Endothelial cell of umbilical vein (primary cell): ENCODE measurements around the gene MLIP. TPM values are rescaled to one million over a fixed set of nuclear protein-coding genes. Genes with fewer than 3 reads are reported as not detected.

Experiments used
- BruUV-seq: library from RNA; stranded (reverse); fragments of 400-500 nt; replicated peaks from 2 replicates; lab custom pipeline; 2021; lab: Mats Ljungman, UMichigan
- CTCF ChIA-PET: fragments of 300-600, 350-600 bp; sonication (Branson Sonifier 250); formaldehyde crosslinking; loops from one replicate; lab custom pipeline; 2021; ENCODE audit warnings: antibody characterized with exemption, inconsistent platforms; lab: Charles Lee
- POLR2A ChIA-PET: fragments of 300-600, 350-600 bp; sonication (Branson Sonifier 250); formaldehyde crosslinking; loops from one replicate; lab custom pipeline; 2021; ENCODE audit warnings: antibody characterized with exemption, inconsistent platforms; lab: Charles Lee
- DNase-seq: peaks from one replicate; pipeline ENCODE4 v3.0.0-alpha.2; 2011; ENCODE audit warnings: low read depth, low spot score
- FAIRE-seq: peaks from 2 replicates; lab custom pipeline; 2011; peaks lifted over from hg19 to GRCh38; lab: Jason Lieb, UNC
- H2AFZ ChIP-seq: 2 replicates; pipeline ENCODE4 v1.6.0; 2012; ENCODE audit warnings: low read depth, low read length, control low read depth, inconsistent platforms
- H3K27ac ChIP-seq: 2 replicates; pipeline ENCODE4 v1.5.1; 2011; ENCODE audit warnings: low read depth, mild to moderate bottlenecking, control low read depth, low read length, moderate library complexity; ENCODE audit not compliant: insufficient read depth
- H3K27me3 ChIP-seq, 2 experiments: 2 replicates each; pipeline versions ENCODE4 v1.6.0 to v1.6.1; 2011; ENCODE audit warnings: low read length in 2 of 2, mixed read lengths in 1 of 2; ENCODE audit not compliant: control insufficient read depth in 2 of 2, insufficient read depth in 2 of 2
- H3K36me3 ChIP-seq, 2 experiments: 2 replicates in 1 of 2; 3 replicates in 1 of 2; pipeline ENCODE4 v1.5.1; 2011; ENCODE audit warnings: low read length in 2 of 2, mild to moderate bottlenecking in 1 of 2, moderate library complexity in 1 of 2; ENCODE audit not compliant: control insufficient read depth in 2 of 2, insufficient read depth in 2 of 2; ENCODE audit errors: extremely low read depth in 1 of 2
- H3K4me1 ChIP-seq: 3 replicates; pipeline ENCODE4 v1.5.1; 2011; ENCODE audit warnings: mild to moderate bottlenecking, low read length; ENCODE audit not compliant: control insufficient read depth, insufficient read depth; ENCODE audit errors: extremely low read depth
- H3K4me2 ChIP-seq: 2 replicates; pipeline ENCODE4 v1.6.1; 2011; ENCODE audit warnings: low read length, control low read depth, mixed read lengths; ENCODE audit not compliant: insufficient read depth
- H3K4me3 ChIP-seq, 3 experiments: fragments of 200-600 bp in 1 of 3; sonication (generic), shearing (Covaris generic) in 1 of 3; replicated peaks in 1 of 3; 2 replicates each; pipeline ENCODE4 v1.5.1; 2011 to 2016; ENCODE audit warnings: control low read depth in 3 of 3, low read length in 3 of 3, mild to moderate bottlenecking in 2 of 3, inconsistent platforms in 1 of 3, low read depth in 1 of 3, moderate library complexity in 1 of 3; ENCODE audit not compliant: insufficient read depth in 1 of 3
- H3K79me2 ChIP-seq: 2 replicates; pipeline ENCODE4 v1.6.0; 2012; ENCODE audit warnings: low read length, inconsistent platforms; ENCODE audit not compliant: control insufficient read depth, insufficient read depth
- H3K9ac ChIP-seq: replicated peaks from 2 replicates; pipeline ENCODE3; 2011; ENCODE audit warnings: low read length, control low read depth; ENCODE audit not compliant: insufficient read depth; ENCODE audit errors: extremely low read depth
- H3K9me1 ChIP-seq: replicated peaks from 3 replicates; pipeline ENCODE4 v1.6.0; 2011; ENCODE audit warnings: mild to moderate bottlenecking, low read length; ENCODE audit not compliant: control insufficient read depth, insufficient read depth; ENCODE audit errors: extremely low read depth
- H3K9me3 ChIP-seq: replicated peaks from 2 replicates; pipeline ENCODE4 v1.5.1; 2012; ENCODE audit warnings: low read length, inconsistent platforms; ENCODE audit not compliant: control insufficient read depth, insufficient read depth
- H4K20me1 ChIP-seq: replicated peaks from 2 replicates; pipeline ENCODE3; 2011; ENCODE audit warnings: mild to moderate bottlenecking, low read length; ENCODE audit not compliant: control insufficient read depth, insufficient read depth; ENCODE audit errors: extremely low read depth
- EZH2 ChIP-seq: IDR thresholded peaks from 2 replicates; pipeline ENCODE4 v1.6.1; 2012; ENCODE audit warnings: borderline replicate concordance, low read depth, mild to moderate bottlenecking, moderate library complexity, low read length, inconsistent platforms; ENCODE audit not compliant: severe bottlenecking
- FOS ChIP-seq: IDR thresholded peaks from 2 replicates; pipeline ENCODE4 v1.6.1; 2011; ENCODE audit warnings: mild to moderate bottlenecking, low read length, moderate library complexity, borderline replicate concordance; ENCODE audit not compliant: insufficient read depth
- GATA2 ChIP-seq: IDR thresholded peaks from 2 replicates; pipeline ENCODE4 v1.7.0; 2011; ENCODE audit warnings: low read depth, mild to moderate bottlenecking, moderate library complexity, mixed read lengths, low read length; ENCODE audit not compliant: insufficient read length, insufficient read depth
- JUN ChIP-seq: IDR thresholded peaks from 2 replicates; pipeline ENCODE4 v1.6.1; 2011; ENCODE audit warnings: borderline replicate concordance, low read depth; ENCODE audit not compliant: insufficient read length, insufficient read depth
- MYC ChIP-seq: IDR thresholded peaks from one replicate; pipeline ENCODE4 v1.6.1; 2011; ENCODE audit warnings: mild to moderate bottlenecking, low read depth, low read length
- POLR2A ChIP-seq: IDR thresholded peaks from 2 replicates; pipeline ENCODE4 v1.6.1; 2012; ENCODE audit warnings: low read depth, mild to moderate bottlenecking, control low read depth, low read length
- POLR2AphosphoS5 ChIP-seq: IDR thresholded peaks from 2 replicates; pipeline ENCODE4 v1.6.1; 2012; ENCODE audit warnings: low read depth, mild to moderate bottlenecking, control low read depth, low read length, moderate library complexity; ENCODE audit not compliant: insufficient read depth
- dilution Hi-C: fragments of 300-500 bp; cut with MboI; formaldehyde crosslinking; loops from one replicate; pipeline ENCODE4 v1.15.0; 2019; ENCODE audit warnings: low sequenced_read_pairs; ENCODE audit not compliant: extremely low pct_ligation_motif_present
- intact Hi-C: fragments of 100-400 bp; cut with micrococcal nuclease; formaldehyde crosslinking; loops from one replicate; pipeline ENCODE4 v1.10.0; 2022
- polyA plus RNA-seq, 4 experiments: library from polyadenylated mRNA; depleted of rRNA in 3 of 4; stranded (reverse) in 3 of 4; unstranded in 1 of 4; fragments of >200 nt; gene quantifications; 2 replicates each; pipeline versions ENCODE4 v1.2.1 to v1.2.3, GENCODE V29; 2011 to 2012; ENCODE audit warnings: missing spikeins in 1 of 4
- total RNA-seq: library from RNA; stranded (reverse); gene quantifications from 2 replicates; pipeline ENCODE4 v1.2.3, GENCODE V29; 2021
- TF ChIP-seq, protein P1 (sequence below): IDR thresholded peaks from 2 replicates; pipeline ENCODE4 v1.6.1; 2011; ENCODE audit not compliant: insufficient read depth, insufficient read length
- TF ChIP-seq, protein P2 (sequence below), 2 donors: IDR thresholded peaks; 1 replicate in 1 of 2; 2 replicates in 1 of 2; pipeline ENCODE4 v1.5.1; 2011; ENCODE audit warnings: low read length in 2 of 2, mild to moderate bottlenecking in 2 of 2, moderate library complexity in 2 of 2, control low read depth in 1 of 2, inconsistent platforms in 1 of 2, low read depth in 1 of 2; ENCODE audit not compliant: insufficient read depth in 1 of 2; ENCODE audit errors: extremely low read depth in 1 of 2

MLIP gene
- total and polyA plus RNA-seq, 2 donors (not counting 3 experiments of a cell fraction or from before 2014, with no cell fraction given): 4.1 to 11.6 TPM

DNA sequence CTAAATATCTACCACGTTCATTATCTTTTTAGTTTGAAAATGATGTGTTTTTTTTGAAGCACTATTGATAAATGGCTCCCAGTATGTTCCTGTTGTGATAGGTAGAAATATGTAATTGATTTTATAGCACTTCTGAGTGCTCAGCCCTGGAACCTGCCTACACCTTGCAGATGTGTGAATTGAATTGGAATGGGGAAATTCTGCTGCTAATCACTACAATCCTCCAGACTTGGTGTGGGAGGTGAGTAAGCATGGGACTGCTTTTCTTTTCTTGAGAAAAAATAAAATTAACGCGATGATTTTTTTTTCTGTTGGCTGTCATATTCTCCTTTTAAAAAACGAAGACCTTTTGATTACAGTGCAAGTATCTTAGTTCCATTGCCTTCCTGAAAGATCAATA lies 37.1 kb upstream of the MLIP start:
- no peak overlapping the region for H3K4me3 ChIP-seq
- CTCF ChIA-PET: no interaction called here
- H3K4me2 ChIP-seq: no peak overlapping the region
- no peak for TF ChIP-seq POLR2A
- TF ChIP-seq FOS: no peak
- no peak for TF ChIP-seq GATA2
- BruUV-seq: no TSS peak
- no peaks in the 10 kb centered on the region for H4K20me1 ChIP-seq
- no peak for FAIRE-seq
- H3K9ac ChIP-seq: no peak overlapping the region
- H3K79me2 ChIP-seq: no peaks in the 10 kb centered on the region
- dilution Hi-C loops: no loop called here
- DNase-seq: no peak
- no peaks in the 10 kb centered on the region for H3K9me1 ChIP-seq
- H3K36me3 ChIP-seq: no peaks in the 10 kb centered on the region
- POLR2A ChIA-PET: no interaction called here
- H3K4me1 ChIP-seq: peaks cover 6% of the 10 kb centered on the region
- no peaks in the 10 kb centered on the region for H3K27me3 ChIP-seq
- no peak overlapping the region for H3K27ac ChIP-seq
- intact Hi-C loops: no loop called here
- no peak overlapping the region for H2AFZ ChIP-seq
- H3K9me3 ChIP-seq: no peaks in the 10 kb centered on the region

DNA sequence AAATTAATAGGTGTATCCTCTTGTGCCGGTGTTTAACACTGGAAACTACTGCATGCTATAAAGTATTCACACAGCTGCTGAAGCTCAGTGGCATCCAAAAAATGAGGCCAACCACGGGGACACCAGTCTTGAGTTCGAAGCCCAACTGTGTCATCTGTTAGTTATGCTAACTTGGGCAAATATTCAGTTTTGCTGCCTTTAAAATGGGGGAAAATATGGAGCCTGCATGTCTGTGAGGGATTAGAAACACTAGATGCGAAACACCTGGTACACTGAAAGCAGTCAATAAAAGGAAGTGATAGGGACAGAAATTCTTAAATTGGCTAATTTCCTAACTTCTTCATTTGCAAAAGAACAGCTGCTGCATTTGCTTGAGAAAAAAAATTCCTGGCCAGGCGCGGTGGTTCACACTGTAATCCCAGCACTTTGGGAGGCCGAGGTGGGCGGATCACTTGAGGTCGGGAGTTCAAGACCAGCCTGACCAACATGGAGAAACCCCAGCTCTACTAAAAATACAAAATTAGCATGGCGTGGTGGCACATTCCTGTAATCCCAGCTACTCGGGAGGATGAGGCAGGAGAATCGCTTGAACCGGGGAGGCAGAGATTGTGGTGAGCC lies 36.6 kb upstream of the MLIP start:
- TF ChIP-seq FOS (no peak), MYC (no peak), EZH2 (no peak), POLR2A (no peak), POLR2AphosphoS5 (no peak), GATA2 (no peak), JUN (no peak)
- TF ChIP-seq, protein P1, sequence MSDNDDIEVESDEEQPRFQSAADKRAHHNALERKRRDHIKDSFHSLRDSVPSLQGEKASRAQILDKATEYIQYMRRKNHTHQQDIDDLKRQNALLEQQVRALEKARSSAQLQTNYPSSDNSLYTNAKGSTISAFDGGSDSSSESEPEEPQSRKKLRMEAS: no peak
- TF ChIP-seq, protein P2, sequence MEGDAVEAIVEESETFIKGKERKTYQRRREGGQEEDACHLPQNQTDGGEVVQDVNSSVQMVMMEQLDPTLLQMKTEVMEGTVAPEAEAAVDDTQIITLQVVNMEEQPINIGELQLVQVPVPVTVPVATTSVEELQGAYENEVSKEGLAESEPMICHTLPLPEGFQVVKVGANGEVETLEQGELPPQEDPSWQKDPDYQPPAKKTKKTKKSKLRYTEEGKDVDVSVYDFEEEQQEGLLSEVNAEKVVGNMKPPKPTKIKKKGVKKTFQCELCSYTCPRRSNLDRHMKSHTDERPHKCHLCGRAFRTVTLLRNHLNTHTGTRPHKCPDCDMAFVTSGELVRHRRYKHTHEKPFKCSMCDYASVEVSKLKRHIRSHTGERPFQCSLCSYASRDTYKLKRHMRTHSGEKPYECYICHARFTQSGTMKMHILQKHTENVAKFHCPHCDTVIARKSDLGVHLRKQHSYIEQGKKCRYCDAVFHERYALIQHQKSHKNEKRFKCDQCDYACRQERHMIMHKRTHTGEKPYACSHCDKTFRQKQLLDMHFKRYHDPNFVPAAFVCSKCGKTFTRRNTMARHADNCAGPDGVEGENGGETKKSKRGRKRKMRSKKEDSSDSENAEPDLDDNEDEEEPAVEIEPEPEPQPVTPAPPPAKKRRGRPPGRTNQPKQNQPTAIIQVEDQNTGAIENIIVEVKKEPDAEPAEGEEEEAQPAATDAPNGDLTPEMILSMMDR (IDR thresholded peaks at IDR 0.05; ENCODE audit: extremely low read depth in 1 of 2, insufficient read depth in 1 of 2, low read depth in 1 of 2, low read length in 2 of 2): no peak
- Histone ChIP-seq H2AFZ (no peak overlapping the region), H3K36me3 (no peaks in the 10 kb centered on the region), H3K27ac (no peak overlapping the region), H3K9me3 (no peaks in the 10 kb centered on the region), H3K27me3 (no peaks in the 10 kb centered on the region), H3K9me1 (no peaks in the 10 kb centered on the region), H3K4me1 (peaks cover 6% of the 10 kb centered on the region), H3K4me3 (no peak overlapping the region), H3K4me2 (no peak overlapping the region), H4K20me1 (no peaks in the 10 kb centered on the region), H3K79me2 (no peaks in the 10 kb centered on the region), H3K9ac (no peak overlapping the region)
- ChIA-PET POLR2A (no interaction called here), CTCF (interaction anchor here (0.9 kb wide), 1 partner anchor 170 kb away, joined by 3 read pairs; no protein-coding TSS in a partner anchor)
- FAIRE-seq: no peak
- dilution Hi-C loops: no loop called here
- BruUV-seq: no TSS peak
- intact Hi-C loops: no loop called here
- no peak for DNase-seq
